NT2/D1 (cell line): Measurements from ENCODE around the gene CMBL.
"Not testable (repeated sequence)": the region's sequence is repeated elsewhere in the genome, so short reads cannot be mapped to it uniquely, and the experiment has no call there.

Source experiments
- DNase-seq: peaks from one replicate; pipeline ENCODE4 v3.0.0-alpha.2; 2011; ENCODE audit warnings: low read depth, low spot score
- H3K27me3 ChIP-seq: 2 replicates; pipeline ENCODE4 v1.6.0; 2011; ENCODE audit warnings: mild to moderate bottlenecking; ENCODE audit not compliant: insufficient read length, insufficient read depth
- H3K36me3 ChIP-seq: 2 replicates; pipeline ENCODE4 v1.6.1; 2011; ENCODE audit warnings: mild to moderate bottlenecking, low read length, mixed read lengths; ENCODE audit not compliant: insufficient read depth, insufficient read length
- H3K4me1 ChIP-seq: 2 replicates; pipeline ENCODE4 v1.5.1; 2011; ENCODE audit not compliant: insufficient read depth, insufficient read length
- H3K4me3 ChIP-seq: 2 replicates; pipeline ENCODE4 v1.5.1; 2011; ENCODE audit warnings: low read depth; ENCODE audit not compliant: insufficient read length
- H3K9ac ChIP-seq: 2 replicates; pipeline ENCODE4 v1.6.0; 2011; ENCODE audit warnings: low read depth; ENCODE audit not compliant: insufficient read length
- H3K9me3 ChIP-seq: 2 replicates; pipeline ENCODE4 v1.5.1; 2011; ENCODE audit warnings: mild to moderate bottlenecking, low read length; ENCODE audit not compliant: insufficient read depth
- SUZ12 ChIP-seq: IDR thresholded peaks from 2 replicates; pipeline ENCODE4 v1.6.1; 2011; ENCODE audit not compliant: insufficient read length, insufficient read depth; ENCODE audit errors: extremely low read depth
- YY1 ChIP-seq: IDR thresholded peaks from 2 replicates; pipeline ENCODE4 v1.6.1; 2011; ENCODE audit not compliant: insufficient read length, insufficient read depth
- ZNF274 ChIP-seq: IDR thresholded peaks from 2 replicates; pipeline ENCODE4 v1.6.1; 2011; ENCODE audit warnings: mild to moderate bottlenecking, low read depth, low read length

Gene CMBL

GRCh38 chr5:10286162-10286861 is 21.4 kb downstream of the CMBL start:
- DNase-seq, result no peak
- Histone ChIP-seq H3K36me3 (peaks cover 21% of the 10 kb centered on the region), H3K9ac (no peak overlapping the region), H3K4me1 (no peaks in the 10 kb centered on the region), H3K27me3 (no peaks in the 10 kb centered on the region), H3K9me3 (no peaks in the 10 kb centered on the region), H3K4me3 (no peak overlapping the region)
- TF ChIP-seq SUZ12 (no peak), YY1 (no peak), ZNF274 (no peak)

GRCh38 chr5:10285362-10285761 is 22.3 kb downstream of the CMBL start:
- peaks cover 18% of the 10 kb centered on the region for H3K36me3 ChIP-seq
- H3K9ac ChIP-seq, H3K4me1 ChIP-seq, DNase-seq, H3K27me3 ChIP-seq, H3K9me3 ChIP-seq, H3K4me3 ChIP-seq: not testable (repeated sequence)

DNA sequence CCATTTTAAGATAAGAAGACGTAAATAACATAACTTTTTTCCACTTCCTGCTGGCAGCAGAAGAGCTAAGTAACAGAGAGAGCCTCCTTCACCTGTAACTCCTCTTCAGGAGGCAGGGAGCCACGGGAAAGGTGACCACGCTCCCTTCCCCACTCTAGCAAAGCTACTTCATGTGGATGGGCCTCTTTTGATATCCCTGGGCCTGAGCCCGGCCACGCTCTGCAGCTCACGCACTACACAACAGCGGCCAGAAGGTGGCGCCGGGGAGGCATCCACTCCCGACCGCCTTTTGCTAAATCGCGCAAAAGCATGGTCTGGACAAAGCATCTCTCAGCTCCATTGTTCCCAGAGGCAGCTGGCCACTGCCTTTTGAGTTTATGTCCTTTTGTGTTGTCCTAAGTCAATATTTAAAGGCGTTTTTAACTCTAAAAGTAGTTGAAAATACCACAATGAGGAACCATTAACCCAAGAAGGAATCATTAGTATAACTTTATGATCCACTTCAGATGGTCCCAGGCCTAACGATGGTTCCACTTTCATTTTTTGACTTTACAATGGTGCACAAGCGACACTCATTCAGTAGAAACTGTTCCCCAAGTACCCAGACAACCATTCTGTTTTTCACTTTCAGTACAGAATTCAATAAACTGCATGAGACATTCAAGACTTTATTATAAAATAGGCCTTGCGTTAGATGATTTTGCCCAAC is 23.6 kb downstream of the CMBL start:
- H3K9ac ChIP-seq, result no peak overlapping the region

GRCh38 chr5:10279925-10280720 is 27.6 kb downstream of the CMBL start:
- TF ChIP-seq SUZ12 (no peak), YY1 (no peak), ZNF274 (no peak)
- no peaks in the 10 kb centered on the region for H3K27me3 ChIP-seq
- DNase-seq, result no peak
- H3K9me3 ChIP-seq, result no peaks in the 10 kb centered on the region
- H3K36me3 ChIP-seq, result no peaks in the 10 kb centered on the region
- no peak overlapping the region for H3K4me3 ChIP-seq
- no peak overlapping the region for H3K9ac ChIP-seq
- peaks cover 2% of the 10 kb centered on the region for H3K4me1 ChIP-seq

More for the DNA sequence above, 23.6 kb downstream of the CMBL start:
- no peaks in the 10 kb centered on the region for H3K27me3 ChIP-seq
- DNase-seq, result peak; percentile 58
- H3K9me3 ChIP-seq, result no peaks in the 10 kb centered on the region
- no peaks in the 10 kb centered on the region for H3K4me1 ChIP-seq
- no peak for TF ChIP-seq YY1
- peaks cover 13% of the 10 kb centered on the region for H3K36me3 ChIP-seq
- no peak overlapping the region for H3K4me3 ChIP-seq

DNA sequence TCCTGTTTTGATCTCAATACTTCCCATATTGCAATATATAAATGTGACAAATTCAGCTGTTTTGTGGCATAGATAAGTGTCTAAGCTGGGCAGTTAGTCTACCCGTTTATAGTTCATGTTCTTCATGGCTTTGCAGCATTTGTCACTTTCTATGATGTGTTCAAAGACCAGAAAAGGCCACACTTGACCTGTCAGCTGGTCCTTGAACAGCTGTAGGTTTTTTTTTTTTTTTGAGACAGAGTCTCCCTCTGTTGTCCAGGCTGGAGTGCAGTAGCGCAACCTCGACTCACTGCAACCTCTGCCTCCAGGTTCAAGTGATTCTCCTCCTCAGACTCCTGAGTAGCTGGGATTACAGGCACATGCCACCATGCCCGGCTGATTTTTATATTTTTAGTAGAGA is 28.4 kb downstream of the CMBL start:
- H3K36me3 ChIP-seq, result no peaks in the 10 kb centered on the region
- no peak for DNase-seq
- H3K4me3 ChIP-seq, result no peak overlapping the region
- H3K4me1 ChIP-seq, result peaks cover 2% of the 10 kb centered on the region
- TF ChIP-seq SUZ12 (no peak), ZNF274 (no peak), YY1 (no peak)
- no peak overlapping the region for H3K9ac ChIP-seq
- no peaks in the 10 kb centered on the region for H3K27me3 ChIP-seq
- H3K9me3 ChIP-seq, result no peaks in the 10 kb centered on the region

DNA sequence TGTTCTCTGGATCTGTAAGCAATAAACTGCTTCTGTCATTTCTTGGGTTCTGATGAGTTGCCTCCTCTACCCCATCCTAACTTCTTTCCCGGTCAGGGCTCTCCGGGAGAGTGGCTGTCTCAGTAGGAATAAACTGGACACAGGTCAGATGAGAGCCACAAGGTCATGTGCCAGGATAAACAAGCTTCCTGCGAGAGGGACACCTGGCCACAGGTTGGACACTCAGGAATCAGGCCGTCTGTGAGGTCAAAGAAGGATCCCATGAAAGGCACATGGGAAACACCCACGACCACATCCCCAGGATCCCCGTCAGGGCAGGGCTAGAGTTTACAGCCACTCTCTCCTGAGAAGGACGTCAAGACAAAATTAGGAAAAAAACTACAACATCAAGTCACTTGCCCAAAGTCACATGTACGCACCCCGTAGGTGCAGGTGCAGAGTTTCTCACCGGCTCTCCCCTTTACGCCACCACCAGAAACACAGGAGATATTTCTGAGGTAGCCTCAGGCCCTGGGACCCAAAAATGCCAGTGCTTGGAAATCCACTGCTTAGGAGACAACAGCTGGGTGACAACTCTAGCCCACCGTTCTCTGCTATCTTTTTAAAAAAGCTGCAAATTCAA is 28.9 kb downstream of the CMBL start:
- no peaks in the 10 kb centered on the region for H3K36me3 ChIP-seq
- TF ChIP-seq ZNF274, result no peak
- no peak for TF ChIP-seq YY1
- H3K27me3 ChIP-seq, result no peaks in the 10 kb centered on the region
- H3K4me3 ChIP-seq, result no peak overlapping the region
- H3K9me3 ChIP-seq, result no peaks in the 10 kb centered on the region
- DNase-seq, result no peak
- H3K9ac ChIP-seq, result no peak overlapping the region
- peaks cover 2% of the 10 kb centered on the region for H3K4me1 ChIP-seq
